ENCODE measurements around the gene SREBF1.

SREBF1 gene

DNA sequence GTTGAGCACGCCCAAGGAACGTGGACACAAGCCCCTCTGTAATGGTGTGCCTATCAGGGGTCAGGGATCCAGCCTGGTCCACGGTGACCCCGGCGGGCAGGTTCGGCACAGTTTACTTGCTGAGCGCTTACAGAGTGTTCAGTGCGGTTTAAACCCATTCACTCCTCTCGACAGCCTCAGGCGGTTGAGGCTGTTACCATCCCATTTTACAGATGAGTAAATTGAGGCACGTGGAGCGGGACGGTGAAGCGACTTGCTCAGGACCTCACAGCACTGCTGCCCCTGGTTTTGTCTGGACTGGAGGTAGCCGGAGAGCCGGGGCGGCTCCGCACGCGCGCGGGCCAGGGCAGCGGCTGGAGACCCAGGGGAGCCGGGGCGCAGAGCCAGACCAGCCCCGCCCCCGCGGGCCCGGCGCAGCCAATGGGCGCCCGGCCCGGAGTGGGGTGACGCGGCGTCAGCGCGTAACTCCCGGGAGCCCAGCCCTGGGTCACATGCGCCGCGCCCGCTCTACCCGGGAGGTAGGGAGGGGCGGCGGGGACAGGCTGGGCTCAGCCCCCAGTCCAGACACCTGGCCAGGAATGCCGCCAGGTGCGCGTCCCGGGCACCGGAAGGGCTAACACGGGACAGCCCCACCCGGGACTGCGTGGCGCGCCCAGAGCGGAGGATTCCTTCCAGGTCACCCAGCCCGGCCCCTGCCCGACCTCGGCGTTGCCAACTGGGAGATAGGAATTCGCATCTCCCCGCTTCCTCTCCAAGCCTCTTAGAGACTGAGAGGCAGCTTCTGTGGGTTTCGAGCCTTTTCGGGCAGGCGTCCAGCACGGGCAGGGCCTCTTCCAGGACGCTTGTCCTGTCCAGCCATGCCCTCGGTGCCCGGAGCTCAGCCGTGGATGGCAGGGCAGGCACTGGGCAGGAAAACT, 3.3 kb upstream of the SREBF1 start:
- peak; percentile 42 for DNase-seq

DNA sequence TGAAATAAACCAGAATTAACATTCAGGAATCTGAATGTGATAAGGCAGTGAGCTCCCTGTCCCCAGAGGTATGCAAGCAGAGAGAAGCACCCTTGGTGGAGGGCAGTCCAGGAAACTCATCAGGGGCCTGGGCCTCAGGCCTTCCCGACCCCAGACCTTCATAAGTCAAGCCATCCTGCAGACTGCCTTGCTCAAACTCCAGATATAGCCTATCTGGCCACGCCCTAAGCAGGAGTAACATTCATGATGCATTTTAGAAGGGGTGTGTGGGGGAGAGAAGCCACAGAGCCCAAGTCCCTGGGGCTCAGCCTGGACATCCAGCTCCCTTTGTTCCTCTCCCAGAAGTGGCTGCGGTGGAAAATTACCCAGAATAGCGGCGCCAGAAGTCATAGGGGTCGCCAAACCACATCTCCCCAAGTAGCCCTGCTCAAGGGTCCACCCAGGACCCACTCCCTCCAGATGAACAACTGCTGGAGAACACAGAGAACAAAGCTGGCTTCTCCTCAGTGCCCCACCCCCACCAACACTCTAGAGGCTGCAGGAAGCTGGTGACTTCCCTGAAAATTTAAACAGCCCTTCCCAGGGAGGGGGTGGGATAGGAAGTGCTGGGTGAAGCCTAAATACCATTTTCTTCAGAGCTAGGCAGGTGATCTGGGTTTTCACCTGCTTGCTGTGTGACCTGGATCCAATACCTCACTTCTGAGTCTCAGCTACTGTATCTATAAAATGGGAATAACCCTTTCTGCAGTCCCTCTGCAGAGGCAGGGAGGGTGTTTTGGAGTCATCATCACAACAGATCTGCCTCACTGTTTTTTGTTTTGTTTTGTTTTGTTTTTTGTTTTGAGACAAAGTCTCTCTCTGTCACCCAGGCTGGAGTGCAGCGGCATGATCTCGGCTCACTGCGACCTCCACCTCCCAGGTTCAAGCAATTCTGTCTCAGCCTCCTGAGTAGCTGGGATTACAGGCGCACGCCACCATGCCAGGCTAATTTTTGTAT, 1.5 kb upstream of the SREBF1 start:
- no peak for DNase-seq

DNA sequence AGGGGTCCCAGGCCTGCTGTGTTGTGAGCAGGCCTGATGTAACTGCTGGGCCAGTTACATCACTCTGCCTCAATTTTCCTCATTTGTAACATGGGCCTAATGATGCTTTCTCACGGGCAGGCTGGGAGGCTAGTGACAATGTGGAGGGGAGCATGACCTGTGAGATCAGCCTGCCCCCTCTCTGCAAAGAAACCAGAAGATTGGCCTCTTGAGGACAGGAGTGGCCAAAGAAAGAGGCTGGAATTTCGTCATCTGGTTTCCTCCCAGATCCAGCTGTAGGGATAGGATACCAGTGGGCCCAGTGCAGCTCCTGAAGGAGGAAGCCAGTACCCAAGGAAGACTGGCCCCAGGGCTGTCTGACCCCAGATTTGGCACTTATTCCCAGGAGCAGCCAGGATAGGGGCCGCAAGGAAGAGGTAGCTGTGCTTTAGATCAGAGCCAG, 615 bp upstream of the SREBF1 start:
- DNase-seq = no peak

DNA sequence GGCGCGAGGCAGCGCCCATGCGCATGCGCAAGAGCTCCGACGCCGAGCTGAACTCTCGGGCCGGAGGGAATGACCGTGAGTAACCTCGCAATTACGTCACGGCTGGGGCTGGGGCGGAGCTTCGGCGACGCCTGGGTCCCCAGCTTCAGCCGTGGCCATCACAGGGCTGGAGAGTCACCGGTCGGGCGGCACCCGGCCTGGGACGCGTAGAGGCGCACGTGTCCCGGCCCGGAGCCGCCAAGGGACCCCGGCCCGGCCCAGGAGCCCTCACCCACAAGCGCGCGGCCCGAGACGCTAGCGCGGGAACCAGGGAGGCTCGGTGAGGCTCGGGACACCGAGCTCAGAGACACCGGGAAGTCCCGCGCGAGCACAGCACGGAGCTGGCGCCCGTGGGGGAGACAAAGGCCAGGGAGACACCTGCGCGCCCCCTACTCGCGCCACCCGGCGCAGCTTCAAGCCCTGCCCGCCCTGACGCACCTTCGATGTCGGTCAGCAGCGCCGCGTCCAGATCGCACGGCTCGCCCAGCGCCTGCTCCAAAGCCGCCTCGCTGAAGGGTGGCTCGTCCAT, 452 bp downstream of the SREBF1 start:
- DNase-seq = peak; percentile 60

DNA sequence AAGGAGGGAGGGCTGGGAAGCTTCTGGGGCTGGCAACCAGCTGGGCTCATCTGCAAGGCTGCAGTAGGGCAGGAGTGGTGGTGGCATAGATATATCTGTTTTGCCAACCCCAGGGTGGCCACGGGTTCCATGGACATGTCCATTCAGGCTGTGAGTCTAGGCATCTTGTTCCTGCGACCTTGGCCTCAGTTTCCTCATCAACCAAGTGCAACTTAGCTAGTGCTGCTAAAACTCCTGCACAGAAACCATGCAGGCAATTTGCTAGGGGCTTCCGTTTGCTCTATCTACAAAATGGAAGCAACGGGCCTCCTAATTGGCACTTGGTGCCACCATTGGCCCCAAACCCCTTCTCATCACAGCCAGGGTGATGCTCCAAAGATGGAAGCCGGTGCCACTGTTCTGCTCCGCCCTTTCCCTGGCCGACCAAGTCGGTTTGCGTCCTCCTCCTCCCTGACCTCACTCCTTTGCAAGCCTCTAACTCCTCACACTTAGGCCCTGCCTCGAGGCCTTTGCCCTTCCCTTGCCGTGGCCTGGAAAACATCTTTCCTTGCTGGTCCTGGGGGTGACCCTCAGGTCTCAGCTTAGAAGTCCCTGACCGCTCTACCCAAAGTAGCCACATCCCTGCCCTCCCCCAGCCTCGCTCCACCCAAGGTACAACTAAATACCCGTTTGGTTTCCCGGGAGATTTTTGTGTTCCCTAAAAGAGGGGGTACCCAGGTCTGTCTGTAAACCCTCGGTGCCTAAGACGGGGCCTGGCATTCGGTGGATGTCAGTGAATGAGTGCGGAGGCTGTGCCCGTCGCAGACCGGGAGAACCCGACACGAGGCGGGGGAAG, 1.2 kb downstream of the SREBF1 start:
- no peak for DNase-seq

DNA sequence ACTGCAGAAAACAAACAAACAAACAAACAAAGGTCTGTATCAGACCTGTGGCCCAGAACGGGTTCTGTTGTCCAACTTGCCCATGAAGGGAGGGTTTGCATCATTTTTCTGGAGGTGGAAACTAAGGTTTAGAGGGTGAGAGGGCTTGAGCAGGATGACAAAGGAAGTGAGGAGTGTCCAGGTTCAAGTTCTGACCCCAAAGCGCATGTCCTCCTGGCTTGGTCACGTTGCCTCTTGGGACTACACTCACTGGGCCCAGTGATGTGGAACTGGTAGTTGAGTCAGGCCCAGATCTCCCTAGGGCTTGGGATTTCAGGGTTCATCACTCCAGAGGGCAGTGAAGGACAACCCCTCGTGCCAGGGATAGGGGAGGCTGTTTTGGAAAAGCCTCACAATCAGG, 1.8 kb downstream of the SREBF1 start:
- no peak for DNase-seq

DNA sequence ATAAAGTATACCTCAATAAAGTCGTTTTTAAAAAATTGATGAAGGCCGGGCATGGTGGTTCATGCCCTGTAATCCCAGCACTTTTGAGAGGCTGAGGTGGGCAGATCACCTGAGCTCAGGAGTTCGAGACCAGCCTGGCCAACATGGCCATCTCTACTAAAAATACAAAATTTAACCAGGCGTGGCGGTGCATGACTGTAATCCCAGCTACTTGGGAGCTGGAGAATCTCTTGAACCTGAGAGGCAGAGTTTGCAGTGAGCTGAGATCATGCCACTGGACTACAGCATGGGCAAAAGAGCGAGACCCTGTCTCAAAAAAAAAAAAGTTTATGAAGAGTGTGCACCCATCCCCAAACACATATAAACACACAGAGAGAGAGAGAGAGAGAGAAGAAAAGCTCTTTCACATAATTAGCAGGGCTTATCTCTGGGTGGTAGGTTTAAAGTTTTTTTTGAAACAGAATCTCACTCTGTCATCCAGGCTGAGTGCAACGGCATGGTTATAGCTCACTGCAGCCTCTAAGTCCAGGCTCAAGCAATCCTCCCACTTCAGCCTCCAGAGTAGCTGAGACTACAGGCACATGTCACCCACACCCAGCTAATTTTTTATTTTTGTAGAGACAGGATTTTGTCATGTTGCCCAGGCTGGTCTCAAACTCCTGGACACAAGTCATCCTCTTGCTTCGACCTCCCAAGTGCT, 3.0 kb downstream of the SREBF1 start:
- no peak for DNase-seq

DNA sequence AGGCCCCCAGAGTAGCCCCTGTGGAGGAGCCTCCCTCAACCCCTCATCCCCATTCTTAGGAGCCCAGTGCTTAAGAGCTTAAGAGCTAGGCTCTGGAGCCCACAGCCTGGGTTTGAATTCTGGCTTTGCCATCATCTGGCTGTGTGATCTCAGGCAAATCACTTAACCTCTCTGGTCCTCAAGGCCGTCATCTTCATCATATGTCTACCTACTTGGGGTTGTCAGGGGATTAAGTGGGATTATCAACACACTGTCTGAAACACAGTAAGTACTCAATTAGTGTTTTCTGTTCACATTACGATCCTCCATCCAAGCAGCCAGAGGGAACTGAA, 4.8 kb downstream of the SREBF1 start:
- no peak for DNase-seq

DNA sequence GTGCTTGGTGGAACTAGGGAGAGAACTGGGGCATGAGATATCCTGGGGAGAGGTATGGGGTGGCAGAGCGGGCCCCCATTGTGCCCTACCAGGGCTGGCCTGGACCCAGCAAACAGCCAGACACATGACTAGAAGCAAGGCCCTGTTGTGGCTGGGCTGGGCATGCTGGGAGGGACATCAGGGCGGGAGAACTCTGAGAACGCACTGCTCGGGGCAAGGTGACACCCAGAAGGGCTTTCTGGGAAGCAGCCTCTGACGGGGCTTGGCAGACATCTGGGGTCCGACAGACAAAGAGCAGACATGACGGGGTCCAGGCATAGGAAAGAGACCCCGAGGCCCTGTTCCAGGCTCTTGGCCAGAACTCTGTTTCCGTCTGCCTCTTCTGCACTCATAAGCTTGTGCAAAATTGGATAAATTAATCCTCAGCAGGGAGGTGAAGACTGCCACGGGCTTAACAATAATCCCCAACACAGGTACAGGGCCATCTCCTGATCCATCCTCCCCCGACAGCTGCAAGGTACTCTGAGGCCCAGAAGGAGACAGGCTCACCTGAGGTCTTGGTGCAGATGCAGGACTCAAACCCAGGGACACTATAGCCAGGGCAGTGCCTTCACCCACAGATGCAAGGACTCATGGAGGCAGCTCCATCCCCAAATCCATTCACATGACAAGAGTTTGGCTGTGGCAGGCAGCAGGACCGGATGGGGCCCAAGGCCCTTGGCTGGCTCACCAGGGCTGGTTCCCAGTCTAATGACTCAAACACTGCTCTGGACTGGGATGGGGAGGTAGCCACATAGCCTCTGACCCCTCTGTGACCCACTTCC, 5.4 kb downstream of the SREBF1 start:
- no peak for DNase-seq

DNA sequence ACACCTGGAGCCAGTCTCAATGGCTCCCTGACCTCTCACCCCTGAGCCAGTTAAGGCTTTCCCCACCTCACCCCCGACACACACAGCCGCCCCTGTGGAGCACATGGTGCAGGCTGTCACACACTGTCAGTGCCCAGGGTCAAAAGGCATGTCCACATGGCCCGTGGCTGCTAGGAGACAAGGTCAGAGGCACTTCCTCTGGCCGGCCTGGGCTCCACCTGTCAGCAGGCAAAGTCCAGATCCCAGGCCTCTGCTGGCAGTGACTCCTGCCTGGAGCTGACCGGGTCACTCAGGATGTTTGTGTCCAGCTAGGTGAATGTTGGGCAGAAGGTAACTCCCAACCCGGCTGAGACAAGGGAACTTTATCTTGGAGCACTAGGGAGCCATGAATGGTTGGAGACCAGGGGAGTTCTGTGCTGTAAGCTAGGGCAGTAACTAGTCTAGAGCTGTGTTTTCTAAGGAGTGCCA, 6.0 kb downstream of the SREBF1 start:
- no peak for DNase-seq

DNA sequence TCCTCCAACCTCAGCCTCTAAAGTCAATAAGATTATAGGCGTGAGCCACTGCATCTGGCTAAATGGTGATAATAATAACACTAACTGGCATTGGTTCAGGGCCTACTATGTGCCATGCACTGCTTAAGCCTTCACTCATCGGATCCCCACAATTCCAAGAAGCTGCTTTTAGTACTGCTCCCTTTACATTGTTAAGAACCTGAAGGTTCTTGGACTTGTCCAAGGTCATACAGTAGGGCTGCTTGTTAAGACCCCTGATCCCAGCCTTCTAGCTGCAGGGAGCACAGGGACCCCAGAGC, 6.6 kb downstream of the SREBF1 start:
- no peak for DNase-seq

DNA sequence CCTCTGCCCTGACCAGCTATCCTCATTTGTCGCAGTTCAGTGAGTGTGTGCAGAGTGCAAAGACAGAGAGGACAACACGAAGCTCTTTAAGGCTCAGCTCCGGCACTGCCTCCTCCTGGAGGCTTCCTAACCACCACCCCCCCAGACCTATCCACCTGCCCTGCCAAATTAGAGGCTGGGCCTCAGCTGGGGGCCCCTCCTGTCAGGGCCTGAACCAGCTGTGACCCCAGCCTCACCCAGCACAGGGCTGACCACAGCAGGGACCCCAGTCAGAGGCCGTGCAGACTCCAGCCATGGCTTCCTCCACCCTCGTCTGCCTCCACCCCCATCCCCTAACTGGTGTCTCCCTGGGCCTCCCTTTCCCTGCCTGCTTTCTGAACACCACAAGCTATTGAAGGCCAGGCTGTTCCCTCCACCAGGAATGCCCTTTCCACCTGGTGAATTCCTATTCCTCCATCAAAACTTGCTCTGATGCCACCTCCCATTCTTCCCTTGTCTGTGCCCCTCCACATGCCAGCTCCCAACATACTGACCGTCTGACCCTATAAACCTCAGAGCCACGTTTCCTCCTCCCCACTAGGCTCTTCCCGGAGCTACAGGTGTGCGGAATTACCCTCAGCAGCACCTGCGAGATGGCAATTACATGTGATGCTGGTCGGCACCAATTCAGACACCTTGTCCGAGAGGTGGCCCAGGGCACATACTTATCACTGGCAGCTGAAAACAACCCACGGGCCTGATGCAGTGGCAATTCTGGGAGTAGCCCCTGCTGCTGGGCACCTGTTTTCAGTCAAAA, 8.8 kb downstream of the SREBF1 start:
- DNase-seq = no peak

DNA sequence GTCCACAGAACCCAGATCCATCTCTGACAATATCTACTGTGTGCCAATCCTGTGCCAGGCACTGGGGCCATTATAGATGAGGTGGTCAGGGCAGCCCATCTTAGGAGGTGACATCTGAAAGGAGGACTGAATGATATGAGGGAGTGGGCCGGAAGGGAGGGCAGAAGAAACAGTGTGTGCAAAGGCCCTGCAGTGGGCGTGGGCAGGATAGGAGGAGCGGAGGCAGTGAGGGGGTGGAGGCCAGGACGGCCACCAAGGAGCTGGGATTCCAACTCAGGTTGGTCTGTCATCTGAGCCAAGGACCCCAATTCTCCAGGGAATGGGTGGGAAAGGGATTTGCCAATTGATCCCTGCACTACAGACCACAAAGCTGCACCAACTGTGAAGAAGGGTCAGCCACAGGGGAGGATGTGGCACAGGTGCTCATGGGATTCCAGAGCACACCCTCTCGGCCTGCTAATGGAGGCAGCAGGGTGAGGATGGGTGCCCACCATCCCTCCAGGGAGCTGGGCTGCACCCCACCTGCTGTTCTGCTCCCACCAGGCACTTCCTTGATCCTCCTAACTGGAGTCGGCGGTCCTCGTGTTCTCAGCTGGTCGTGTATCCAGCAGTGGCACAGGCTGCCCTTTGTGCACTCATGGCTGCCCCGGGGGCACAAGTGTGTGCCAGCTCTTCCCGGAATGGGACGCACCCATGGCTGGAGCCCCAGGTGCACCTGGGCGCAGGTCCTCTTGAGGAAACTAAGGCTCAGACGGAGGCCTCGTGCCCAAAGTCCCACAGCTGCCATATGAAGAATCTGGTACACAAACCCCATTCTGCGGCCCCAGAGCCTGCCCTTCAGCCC, 9.6 kb downstream of the SREBF1 start:
- no peak for DNase-seq

DNA sequence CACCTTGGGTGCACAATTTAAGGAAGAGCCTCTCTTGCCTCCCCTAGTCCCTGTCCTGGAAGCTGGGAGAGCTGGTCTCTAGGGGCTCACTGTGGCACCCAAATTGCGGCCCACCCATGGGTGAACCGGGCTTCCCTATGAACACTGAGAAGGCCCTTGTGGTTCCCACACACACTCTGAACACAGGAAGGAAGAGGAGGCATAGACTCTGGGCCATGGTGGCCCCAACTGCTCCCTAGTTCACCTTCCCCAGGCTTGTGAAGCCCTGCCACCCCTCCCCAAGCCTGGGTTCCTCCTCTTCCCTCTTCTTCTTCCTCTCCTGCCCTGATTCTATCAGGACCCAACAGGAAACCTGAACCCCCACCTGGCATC, 10.5 kb downstream of the SREBF1 start:
- DNase-seq = no peak

DNA sequence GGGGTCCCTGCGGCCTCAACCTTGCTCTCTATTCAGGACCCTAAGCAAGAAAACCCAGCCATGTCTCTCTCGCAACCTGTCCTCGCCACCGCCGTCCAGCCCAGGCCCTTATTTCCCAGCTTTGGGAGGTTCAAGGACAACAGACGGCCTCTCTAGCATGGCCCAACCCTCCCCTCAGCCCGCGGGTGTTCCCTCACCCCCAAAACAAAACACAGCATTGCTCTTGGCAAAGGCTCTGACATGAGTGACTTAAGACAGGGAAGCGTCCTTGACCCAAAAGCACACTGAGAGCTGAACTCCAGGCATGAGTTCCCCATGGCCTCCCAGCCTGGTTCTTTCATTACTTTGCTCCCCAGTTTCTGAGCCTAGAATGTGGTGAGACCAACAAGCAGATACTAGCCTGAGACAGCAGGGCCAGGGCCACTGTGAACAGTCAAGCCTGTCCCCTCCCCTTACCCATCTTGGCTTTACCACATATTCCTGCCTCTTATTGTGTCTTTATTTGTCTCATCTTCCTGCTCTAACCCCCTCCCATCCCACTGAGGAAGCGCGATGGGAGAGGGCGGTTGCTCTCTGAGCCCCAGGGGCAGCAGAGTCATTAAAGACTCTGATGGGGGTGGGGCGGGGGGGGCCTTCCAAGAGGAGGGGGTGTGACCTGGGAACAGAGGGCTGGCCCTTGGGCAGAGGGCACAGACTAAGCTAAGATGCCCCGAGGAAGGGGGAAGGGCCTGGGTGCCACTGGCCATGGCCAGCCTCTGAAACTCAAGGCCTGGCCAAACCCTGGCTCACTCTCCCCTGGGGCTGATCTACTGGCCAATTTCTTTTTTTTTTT, 11.8 kb downstream of the SREBF1 start:
- no peak for DNase-seq

DNA sequence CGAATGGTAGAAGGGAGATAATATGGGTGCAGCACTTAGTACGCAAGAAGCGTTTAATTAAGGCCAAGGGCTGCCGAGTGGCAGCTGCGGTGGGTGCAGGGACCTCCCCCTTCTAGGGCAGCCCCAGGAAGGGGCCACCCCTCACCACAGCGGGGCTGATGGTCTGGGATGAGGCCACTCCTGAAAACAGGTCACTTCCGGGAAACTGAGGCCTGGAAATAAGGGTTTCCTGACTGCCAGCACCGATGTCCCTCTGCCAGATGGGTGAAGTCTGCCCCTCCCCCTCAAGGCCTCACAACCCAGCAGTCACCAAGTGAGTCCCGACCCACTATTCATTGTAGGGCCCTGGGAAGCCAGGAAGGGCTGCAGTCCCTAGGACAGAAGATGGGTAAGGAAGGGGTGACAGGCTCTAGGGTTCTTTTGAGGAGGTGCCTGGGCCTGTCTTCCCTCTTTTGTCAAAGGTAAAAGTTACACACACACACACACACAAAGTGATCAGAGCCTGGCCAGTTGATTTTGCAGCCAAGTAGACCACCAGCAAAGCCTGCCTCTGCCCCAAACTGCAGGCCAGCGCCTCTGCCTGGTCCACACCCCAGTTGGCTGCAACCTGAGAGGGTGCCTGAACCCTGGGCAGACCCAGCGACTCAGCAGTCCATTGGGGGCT, 12.5 kb downstream of the SREBF1 start:
- DNase-seq = no peak

DNA sequence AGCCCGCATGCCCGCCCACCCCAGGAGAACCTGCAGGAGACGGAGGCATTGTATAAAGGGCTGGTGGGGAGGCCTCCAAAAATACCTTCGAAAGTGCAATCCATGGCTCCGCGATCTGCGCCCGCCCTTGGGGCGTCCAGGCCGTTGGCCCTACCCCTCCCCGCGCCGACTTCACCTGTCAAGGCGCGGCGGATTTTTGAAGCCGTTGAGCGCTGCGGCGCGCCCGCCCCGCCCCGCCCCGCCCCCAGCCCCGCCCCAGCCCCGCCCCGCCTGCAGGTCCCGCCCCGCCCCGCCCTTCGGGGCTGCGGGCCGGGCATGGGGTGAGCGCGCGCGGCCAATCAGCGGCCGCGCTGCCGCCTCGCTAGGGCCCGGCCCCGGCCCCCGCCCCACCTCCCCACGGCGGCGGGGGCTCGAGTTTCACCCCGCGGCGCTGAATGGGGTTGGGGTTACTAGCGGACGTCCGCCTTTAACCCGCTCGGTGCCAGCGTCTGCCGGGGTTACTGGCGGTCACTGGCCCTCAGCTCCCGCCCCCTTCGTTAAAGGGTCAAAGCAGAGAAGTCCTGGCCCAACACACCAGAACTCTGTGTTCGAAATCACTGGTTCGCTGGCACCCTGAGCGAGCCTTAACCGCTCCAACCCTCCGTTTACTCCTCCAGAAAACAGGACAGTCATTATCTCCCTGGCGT, 13.2 kb downstream of the SREBF1 start:
- DNase-seq = peak; percentile 36

Measured in NCI-H524 treated with DMSO at 0.1 percent for 48 hours (cell line).